ENCODE results near the gene SLAMF9. TPM values are rescaled to one million over a fixed set of nuclear protein-coding genes. Genes with fewer than 3 reads are reported as not detected.

SLAMF9 gene
- total RNA-seq, 1 donor from 2014 or later = not detected

DNA sequence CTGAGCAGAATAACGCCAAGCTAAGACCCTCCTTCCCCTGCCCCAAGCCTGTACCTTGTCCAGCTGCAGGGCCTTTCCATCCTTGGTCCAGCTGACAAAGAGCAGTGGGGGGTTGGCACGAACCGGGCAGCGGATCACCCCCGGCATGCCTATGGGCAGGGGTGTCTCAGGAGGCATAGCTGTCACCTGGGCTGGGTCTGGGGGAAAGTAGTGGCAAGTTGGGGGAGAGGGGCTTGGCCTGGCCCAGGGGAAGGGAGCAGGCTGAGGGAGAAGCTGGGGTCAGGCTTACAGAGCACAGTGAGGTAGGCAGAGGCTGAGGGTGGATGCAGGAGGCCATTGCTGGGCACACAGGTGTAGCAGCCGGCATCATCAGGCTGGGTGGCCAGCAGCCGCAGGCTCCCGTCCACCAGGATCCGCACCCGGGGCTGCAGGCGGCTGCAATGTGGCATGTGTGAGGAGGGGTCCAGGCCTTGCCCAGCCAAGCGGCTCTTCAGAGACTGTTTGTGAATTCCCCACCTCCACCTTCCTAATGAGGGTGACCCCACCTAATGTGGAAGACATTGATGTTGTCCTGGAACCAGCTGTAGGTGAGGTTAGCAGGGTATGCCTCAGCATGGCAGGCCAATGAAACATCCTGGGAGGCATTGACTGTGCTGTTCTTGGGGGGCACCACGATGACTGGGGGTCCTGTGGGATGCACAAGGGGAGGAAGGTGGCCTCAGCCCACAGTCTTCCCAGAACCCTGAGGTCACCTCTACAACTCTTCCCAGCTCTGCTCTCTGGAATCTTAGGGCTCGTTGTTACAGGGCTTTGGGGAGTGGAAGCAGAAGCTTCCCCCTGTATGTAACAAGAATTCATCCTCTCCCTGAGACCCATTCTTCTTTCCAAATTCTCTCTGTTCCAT is 19.6 kb downstream of the SLAMF9 start:
- DNase-seq (ENCODE audit: low read depth) = no peak

DNA sequence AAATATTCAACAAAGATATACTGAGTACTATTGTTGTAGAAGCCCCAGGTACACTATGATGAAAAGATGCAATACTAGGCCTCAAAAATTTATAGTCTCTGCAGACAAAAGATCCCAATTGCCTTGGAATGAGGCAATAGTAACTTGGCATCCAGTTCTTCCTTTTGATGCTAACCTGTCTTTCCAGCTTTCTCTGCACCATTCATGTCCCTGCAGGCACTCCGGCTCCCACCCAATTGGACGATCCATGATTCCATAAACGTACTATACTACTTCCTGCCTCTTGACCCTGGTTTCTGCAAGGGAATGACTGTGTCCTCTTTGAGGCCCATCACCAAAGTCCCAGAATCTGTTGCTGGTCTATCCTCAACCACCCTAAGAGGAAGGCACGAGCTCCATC is 20.7 kb downstream of the SLAMF9 start:
- DNase-seq (ENCODE audit: low read depth) = no peak

DNA sequence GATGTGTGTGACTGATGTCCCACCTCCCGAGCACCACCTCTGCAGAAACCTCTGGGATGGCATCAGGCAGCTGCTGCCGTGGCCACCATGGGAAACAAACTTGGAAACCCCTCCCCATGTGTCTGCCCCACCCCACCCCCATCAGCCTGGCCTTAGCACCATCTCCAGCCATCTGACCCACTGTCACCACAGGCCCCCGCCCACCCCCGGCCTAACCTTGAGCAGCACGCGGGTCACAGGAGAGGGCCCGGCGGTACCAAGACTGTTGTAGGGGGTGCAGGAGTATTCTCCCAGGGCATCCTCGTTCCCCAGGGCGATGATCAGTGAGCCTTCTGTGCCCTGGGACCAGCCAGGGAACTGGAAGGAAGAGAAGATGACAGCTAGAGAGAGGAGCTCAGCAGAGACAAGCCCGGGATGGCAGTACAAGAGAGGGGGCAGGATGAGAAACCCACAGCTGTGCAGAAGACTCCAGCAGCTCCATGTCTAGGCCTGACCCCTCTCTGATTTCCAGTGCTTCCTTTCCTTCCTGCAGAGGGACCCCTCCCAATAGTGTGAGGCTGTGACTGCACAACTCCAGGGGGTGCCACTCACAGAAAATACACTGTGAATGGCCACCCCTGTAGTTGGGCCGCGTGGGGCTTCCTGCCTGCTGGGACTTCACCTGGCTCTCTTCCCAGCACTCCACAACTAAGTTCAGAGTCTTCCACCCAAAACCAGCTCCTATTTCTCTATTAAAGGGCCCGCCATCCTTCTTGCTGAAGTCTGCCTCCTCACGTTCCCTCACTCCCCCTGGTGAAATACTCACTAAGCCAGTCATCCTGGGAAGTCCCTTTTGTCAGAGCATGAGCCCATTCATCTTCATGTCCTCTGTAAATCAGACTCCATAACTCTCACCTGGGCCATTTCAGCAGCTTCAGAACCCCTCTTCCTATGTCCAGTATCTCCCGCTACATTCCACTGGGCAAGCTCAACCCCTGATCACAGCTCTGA is 21.4 kb downstream of the SLAMF9 start:
- no peak for DNase-seq (ENCODE audit: low read depth)

DNA sequence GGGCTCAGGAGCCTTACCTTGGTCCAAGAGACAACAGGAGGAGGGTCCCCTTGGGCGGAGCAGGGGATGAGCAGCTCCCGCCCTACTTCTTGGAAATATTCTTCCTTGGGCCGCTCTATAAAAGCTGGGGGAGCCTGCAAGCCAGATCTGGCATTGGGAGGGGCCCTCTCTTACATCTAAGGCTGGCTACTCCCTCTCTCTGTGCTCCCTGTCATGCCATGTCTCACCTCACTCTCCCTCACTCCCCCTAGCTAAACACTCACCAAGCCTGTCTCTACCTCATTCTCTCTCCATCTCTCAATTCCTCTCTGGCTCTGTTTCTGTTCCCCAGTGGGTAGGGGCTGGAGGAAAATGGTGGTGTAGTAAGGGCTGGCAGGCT is 22.3 kb downstream of the SLAMF9 start:
- no peak for DNase-seq (ENCODE audit: low read depth)

DNA sequence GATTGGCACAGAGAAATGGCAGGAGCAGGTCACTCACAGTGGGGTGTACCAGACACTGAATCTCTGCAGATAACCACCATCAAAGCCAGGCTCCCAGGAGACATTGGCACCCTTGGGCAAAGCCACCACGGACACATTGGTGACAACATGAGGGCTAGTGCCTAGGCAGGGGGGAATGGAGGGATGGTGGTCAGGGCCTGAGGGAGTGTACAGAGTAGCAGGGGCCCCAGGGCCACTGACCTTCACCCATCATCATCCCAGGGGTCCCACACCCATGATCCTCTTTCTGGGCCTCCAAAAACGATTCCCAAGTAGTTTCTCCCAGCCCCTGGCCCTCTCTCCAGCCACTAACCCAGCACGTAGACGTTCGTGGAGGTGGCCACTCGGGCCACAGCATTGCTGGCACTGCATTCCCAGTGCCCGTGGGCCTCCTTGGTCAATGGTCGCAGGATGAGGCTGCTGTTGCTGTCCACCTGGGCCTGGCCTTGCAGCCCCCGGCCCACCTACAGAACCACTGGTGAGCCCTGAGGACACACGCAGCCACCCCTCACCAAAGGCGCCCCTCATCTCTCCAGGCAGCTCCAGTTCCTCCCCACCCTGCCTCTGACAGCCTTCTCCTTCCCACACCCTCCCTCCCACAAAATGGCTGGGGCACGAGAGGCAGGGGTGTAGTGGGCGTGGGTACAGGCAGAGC is 22.8 kb downstream of the SLAMF9 start:
- DNase-seq (ENCODE audit: low read depth) = no peak

DNA sequence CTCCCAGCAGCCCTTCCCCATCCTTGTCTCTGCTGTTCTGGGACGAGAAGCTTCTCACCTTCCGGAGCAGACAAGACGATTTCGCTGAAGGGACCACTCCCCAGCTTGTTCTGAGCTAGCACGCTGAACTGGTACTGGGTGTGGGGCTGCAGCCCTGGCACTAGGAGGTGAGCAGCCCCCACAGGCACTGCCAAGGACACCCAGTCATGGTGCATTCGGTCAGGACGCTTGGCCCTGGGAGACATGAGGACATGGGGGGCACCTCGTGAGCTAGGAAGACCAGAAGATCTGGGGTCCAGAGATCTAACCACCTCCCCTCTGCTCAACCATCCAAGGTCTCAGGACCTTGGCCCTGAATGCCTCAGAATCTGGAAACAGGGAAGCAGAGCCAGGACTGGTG is 23.4 kb downstream of the SLAMF9 start:
- no peak for DNase-seq (ENCODE audit: low read depth)

DNA sequence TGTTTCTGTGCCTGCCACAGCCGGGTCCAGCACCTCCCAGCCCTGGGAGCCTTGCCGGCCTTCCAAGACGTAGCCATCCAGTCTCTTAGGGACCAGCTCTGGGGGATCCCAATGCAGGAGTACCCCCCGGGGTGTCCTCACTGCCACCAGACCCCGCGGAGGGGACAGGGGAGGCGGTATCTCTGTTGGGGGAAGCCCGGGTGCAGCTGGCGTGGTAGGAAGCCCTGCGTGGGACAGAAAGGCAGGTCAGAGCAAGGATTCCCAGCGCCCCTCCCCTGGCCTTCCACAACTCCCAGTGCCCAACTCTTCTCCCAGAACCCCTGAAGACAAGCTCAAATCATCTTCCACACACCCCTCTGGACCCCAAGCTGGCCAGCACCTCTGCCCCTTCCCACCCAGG is 23.8 kb downstream of the SLAMF9 start:
- no peak for DNase-seq (ENCODE audit: low read depth)

DNA sequence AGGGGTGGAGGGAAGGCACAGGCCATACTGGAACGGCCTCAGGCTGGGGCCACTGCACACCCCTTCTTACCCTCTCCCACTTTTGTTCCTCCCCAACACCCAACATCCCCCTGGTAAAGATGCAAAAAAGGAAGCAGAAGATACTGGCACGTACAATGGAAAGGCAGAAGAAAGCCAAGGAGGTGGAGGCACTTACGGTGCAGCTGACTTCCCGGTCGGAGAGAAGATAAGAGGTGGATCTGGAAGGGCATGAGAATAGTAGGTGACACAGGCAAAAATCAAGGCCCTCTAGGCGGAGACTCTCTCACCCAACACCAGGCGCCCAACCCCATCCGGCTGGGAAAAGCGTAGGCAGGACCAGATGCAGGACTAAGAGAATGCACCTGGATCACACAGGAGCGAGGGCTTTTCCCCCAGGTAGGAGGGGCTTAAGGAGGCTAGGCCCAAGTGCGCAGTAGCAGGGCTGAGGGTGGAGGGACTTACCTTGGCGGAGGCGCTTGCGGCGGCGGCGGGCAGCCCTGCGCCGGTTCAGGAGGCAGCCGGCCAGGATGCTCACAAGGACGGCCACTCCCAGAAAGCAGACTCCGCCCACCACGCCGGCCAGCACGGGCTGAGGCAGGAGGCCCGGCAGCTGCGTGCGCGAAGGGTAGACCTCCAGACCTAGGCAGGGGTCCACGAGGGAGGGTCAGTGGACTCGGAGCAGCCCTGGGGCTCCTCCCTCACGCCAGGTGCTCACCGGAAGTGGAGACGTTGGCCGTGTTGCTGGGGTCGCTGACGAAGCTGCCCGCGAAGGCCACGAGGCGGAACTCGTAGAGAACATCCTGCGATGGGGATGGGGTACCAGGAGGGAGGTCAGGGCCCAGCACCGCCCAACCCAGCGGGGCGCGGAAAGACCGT is 24.6 kb downstream of the SLAMF9 start:
- no peak for DNase-seq (ENCODE audit: low read depth)

DNA sequence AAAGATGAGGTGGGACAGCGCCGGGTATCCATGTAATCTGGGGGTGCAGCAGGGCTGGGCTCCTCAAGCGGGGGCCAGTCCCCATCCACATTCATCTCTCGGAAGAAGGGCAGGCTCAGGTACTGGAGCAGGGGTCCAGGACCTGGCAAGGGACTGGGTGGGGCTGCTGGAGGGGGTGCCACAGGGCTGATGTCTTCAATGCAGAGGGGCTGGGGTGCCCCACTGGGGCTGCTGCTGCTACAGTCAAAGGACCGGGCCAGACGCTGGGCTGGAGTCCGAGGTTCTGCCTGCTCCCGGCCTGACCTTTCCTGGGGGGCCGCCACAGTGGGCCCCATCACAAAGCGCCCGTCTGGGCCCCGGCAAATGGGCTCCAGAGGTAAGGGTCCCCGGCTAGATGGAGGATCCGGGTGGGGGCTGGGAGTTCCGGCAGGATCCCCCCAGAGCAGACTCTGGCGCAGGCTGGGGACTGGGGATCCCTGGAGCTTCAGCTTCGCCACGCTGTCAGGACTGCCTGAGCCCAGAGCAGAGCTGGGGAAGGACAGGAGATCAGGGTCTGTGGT is 25.5 kb downstream of the SLAMF9 start:
- no peak for DNase-seq (ENCODE audit: low read depth)

DNA sequence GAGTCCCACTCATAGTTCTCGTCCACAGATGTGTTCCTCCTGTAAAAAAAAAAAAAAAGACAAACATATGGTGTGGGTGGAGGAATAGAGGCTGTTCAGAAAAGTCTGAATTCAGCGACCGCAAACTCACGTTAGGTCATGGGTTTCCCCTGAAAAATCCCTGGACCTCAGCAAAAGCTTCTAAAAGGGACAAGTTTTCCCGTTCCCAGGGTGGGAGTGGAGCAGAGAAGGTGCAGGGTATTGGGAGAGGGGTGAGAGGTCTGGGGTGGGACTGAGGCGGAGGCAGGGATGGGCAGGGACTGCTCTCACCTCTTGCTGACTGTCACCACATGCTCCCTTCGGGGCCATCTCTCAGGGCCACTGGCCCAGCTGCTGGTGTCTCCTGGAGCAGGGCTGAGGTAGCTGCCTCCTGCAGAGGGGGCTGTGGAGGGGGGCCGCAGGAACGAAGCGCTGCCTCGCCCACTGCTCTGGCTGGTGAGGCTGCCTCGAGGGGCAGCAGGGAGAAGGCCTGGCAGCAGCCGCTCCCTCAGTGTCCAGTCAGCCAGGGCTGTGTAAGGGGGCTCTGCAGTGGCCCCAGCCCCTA is 26.1 kb downstream of the SLAMF9 start:
- no peak for DNase-seq (ENCODE audit: low read depth)

DNA sequence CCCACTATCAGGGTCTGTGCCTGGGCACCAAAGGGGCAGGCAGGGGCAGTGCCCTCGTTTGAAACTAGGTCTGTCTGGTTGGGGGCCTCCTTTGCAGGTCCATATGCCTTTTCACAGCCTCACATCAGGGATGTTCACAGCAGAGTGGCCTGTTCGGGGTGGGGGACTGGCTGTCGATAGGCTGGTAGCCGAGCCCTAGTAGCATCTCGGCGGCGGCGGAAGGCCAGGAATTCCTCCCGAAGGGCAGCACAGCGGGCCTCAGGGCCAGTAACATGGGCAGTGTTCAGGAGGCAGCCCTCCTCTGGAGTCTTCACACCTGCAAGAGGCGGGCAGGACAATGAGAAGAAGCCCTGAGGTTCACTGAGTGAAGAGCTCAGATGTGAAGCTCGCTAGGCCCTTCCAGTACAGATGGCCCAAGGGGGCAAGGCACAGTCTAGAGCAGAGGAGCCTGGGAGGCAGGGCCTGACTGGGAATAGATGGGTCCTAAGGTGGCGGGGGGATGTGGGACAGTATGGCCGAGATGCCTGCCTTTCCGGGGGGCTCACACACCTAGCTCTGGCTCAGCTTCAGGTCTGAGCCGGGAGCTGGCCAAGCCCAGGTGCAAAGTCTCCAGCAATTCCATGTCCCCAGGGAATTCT is 26.7 kb downstream of the SLAMF9 start:
- no peak for DNase-seq (ENCODE audit: low read depth)

DNA sequence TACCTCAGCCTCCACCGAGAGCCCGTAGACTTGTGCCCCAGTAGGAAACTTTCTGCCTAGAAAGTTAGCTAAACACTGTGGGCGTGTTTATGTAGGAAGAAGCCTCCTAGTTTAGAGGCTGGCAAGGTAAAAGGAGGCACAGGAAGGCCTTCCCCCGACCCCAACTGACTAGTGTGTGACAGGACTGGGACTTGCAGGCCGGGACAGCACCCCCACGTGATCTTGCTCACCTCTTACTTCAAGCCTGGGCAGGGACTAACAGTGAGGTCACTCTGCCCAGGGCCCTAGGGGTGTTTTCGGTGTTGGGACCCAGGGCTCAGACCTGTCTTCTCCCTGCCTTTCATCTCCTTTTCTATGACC is 28.3 kb downstream of the SLAMF9 start:
- no peak for DNase-seq (ENCODE audit: low read depth)

DNA sequence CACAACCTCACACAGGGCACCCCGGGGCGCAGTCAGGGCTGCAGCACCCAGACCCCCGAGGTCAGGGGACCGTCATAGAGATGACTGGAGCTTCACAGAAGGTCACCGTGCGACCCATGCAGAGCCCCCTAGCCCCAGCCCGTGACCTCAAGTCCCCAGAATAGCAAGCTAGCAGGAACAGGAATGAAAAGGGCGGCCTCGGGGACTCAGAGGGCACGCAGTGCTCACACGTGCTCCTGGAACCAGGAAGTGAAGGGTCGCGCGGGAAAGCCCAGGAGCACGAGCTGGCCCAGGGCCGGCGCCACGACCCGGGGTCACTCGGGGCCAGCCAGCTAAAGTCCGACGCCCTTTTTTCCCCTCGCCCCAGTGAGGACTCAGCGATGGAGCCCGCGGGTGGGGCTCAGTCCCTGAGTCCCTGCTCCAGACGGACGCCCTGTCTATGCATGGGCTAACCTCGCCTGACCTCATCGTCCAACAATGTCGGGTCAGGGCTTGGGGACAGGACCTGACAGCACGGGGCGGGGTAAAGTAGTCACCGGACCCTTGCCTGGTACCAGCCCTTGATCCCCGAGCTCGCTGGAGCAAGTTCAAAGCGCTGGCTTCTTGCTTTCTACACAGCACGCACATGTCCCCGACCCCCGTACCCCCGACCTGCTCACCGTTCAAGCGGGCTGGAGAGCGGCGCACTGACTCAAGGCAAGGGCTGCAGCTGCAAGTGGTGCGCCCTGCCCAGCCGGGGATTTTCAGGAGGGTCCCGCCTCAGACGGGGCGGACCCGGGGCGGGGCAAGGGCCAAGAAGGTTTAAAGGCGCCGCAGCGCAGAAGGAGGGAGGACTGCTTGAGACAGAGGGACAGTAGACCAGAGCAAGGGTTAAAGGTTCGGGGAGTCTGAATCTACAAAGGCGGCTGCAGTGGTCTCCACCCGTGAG is 29.0 kb downstream of the SLAMF9 start, which contains the start of gene TAGLN2:
Gene TAGLN2, minus strand, starts transcription at position 717 of the 928 bp plus-strand sequence. CDS start 4,998 bp downstream, outside the sequence.
- peak; percentile 91 for DNase-seq (ENCODE audit: low read depth)

DNA sequence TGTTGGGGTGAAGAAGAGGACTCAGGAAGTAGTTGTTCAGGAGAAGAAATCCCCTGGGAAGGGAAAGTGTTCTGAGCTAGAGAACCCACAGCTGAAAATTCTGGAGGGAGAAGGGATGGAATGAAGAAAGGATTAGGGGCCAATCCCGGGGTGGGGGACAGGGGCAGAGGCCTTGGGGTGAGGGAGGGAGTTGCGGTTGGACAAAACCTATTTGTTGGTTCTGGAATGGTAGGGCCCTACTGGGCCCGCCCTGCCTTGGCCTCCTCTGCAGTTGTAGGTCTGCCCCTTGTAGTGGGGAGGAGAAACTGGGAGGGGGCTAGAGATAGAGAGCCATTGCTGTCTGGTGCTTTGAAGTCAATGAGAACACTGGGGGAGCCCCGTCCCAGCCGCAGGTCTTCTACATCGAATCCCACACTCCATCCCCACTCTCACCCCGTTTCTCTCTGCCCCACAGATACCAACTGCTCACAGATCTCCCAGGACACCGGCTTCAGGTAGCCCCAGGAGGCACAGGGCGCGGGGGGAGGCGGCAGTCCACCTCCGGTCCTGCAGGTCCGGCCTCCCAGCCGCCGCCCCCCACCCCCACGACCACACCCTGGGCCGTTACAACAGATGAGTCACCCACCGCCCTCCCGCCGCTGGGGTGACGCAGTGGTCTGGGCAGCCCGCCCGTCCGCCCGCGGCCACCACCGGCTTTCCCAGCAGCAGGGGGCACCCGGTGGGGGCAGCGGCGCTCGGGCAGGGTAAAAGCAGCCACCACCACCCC is 29.8 kb downstream of the SLAMF9 start:
- peak; percentile 87 for DNase-seq (ENCODE audit: low read depth)

DNA sequence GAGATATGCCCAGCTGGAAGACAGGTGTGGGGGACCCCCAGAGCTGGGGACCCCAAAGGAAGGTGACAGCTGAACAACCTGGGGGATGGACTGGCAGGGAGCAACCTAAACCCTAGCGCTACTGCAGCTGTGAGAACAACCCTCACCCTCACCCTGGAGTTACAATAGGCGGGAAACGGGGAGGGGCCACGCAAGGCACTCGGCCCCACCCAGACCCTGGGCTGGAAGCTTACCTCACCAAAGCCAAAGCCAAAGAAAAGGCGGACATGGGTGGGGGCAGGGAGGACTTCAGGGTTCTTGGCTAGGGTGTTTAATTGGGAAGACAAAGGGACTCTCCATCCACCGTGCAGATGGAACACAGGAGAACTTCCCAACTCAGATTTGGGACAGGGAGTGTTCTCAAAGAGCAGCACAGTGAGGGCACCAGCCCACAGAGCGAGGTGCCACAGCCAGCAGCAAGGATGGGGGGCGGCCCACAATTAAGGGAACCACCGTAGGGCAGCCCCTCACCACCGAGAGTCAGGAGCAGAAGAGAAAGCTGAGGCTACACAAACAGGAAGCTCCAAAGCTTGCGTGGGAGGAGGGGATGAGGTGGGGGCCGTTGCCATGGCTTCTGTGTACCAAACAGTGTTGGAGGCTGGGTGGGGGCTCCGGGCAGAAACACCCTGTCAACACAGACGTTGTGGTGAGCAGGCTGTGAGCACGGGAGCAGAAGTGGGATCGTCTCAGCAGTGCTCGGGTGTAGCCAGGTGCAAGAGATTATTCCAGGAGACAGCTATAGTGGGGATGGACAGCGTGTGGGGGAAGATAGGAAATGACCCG is 30.6 kb downstream of the SLAMF9 start:
- peak; percentile 79 for DNase-seq (ENCODE audit: low read depth)

DNA sequence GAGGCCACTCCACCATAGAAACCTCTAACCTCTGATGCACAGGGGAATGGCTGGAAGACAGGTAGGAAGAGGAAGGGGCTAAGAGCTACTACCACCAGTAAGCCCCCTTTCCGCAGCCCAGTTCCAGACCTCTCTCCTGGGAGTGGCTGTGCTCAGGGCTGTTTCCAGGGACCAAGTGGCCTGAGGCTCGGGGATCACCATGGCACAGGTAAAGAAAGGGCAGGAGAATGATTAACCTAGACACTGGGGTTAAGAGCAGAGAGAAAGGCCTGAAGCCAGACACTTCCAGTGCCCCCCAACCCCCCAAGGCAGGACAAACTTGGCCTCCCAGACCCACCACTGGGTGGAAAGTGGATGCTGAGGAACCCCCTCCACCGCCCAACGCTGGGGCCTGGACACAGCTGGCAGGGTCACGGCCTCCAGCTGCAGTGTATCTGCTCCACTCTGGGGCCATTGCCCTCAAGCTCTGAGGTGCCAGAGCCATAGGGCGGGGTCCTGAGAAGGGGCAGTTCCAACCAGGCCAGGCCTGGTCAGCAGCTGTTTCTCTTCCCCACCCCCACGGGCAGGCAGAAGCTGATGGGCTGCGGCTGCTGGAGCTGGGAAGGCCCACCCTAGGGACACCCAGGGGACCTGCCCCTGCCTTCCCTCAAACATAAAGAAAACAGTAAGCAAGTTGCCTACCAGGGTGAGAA is 31.4 kb downstream of the SLAMF9 start:
- DNase-seq (ENCODE audit: low read depth) = peak; percentile 85

All from myocyte (in vitro differentiated cells).